GM12872 (cell line): Measurements from ENCODE around the gene GMFB.

Source experiments
- TF ChIP-seq, protein P1 (sequence below): IDR thresholded peaks from 3 replicates; pipeline ENCODE4 v1.5.1; 2011; ENCODE audit warnings: low read depth, mild to moderate bottlenecking, low read length, moderate library complexity; ENCODE audit not compliant: insufficient read depth

The GMFB gene

DNA sequence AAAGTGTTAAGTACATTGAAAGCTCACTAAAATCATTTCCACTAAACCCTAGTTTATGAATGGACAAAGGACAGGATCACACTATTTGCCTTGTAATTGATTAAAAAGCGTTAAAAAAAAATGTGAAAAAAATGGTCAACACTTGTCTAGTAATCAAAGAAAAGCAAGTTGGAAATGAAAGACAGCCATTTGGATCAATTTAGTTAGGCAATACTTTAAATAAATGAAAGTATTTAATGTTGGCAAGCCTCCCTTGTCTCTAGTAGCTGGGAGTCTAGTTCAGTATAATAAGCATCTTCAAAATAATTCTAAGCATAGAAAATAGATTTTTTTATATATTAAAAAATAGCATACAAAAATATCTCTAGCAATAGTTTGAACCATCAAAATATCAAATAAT is 33.4 kb downstream of the GMFB start:
- TF ChIP-seq, protein P1, sequence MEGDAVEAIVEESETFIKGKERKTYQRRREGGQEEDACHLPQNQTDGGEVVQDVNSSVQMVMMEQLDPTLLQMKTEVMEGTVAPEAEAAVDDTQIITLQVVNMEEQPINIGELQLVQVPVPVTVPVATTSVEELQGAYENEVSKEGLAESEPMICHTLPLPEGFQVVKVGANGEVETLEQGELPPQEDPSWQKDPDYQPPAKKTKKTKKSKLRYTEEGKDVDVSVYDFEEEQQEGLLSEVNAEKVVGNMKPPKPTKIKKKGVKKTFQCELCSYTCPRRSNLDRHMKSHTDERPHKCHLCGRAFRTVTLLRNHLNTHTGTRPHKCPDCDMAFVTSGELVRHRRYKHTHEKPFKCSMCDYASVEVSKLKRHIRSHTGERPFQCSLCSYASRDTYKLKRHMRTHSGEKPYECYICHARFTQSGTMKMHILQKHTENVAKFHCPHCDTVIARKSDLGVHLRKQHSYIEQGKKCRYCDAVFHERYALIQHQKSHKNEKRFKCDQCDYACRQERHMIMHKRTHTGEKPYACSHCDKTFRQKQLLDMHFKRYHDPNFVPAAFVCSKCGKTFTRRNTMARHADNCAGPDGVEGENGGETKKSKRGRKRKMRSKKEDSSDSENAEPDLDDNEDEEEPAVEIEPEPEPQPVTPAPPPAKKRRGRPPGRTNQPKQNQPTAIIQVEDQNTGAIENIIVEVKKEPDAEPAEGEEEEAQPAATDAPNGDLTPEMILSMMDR: no peak

DNA sequence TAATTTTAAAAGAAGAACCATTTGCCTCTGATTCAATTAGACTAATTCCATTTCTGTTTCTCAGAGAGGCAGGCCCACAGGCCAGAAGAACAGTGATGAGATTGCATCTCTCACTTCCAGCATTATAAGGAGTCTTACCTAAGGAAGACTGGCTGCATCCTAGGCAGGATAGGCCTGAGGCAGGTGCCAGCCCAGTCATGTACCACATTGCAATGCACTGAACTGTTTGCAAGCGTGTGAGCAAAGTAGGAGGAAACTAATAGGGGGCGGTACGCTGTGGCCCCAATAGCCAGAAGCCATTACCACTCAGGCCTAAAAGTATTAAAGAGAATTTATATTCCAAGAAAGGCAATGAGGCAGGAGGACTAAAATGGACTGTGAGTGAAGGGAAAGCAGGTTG is 35.5 kb downstream of the GMFB start:
- TF ChIP-seq, protein P1: no peak

GRCh38 chr14:54451961-54452360 is 36.8 kb downstream of the GMFB start:
- TF ChIP-seq, protein P1: no peak

- TF ChIP-seq, protein P1: no peak
Measured at GRCh38 chr14:54451121-54451601, 37.6 kb downstream of the GMFB start.

GRCh38 chr14:54450535-54450934 is 38.2 kb downstream of the GMFB start:
- TF ChIP-seq, protein P1: no peak

- TF ChIP-seq, protein P1: no peak
Measured at GRCh38 chr14:54447231-54447692, 41.5 kb downstream of the GMFB start.

GRCh38 chr14:54446161-54446693 is 42.6 kb downstream of the GMFB start:
- TF ChIP-seq, protein P1: no peak
